Psoas muscle (tissue), 8 donors: Measurements from ENCODE around the gene NOTCH1. TPM values are rescaled to one million over a fixed set of nuclear protein-coding genes. Genes with fewer than 3 reads are reported as not detected.

ENCODE experiments used
- ATAC-seq, 4 donors: fragments of 200-7000 bp; cut with Tn5 transposase; one replicate each; pipeline ENCODE4 v1.9.1; 2020; ENCODE audit warnings: moderate library complexity in 3 of 4, mild to moderate bottlenecking in 2 of 4
- DNase-seq, 2 donors: peaks; one replicate each; pipeline ENCODE4 v3.0.0-alpha.2; 2020
- H3K27ac ChIP-seq: fragments of 200-600 bp; one replicate; pipeline ENCODE4 v1.8.0; 2022
- H3K27me3 ChIP-seq, 3 donors: fragments of 200-600 bp in 1 of 3; one replicate each; pipeline versions ENCODE4 v1.6.1 to v1.8.0; 2013 to 2022; ENCODE audit warnings: low read length in 2 of 3, mild to moderate bottlenecking in 2 of 3, moderate library complexity in 1 of 3; ENCODE audit not compliant: insufficient read depth in 3 of 3
- H3K36me3 ChIP-seq, 2 donors: fragments of 200-600 bp in 1 of 2; one replicate each; pipeline versions ENCODE4 v1.6.1 to v1.8.0; 2013 to 2022; ENCODE audit warnings: low read depth in 1 of 2, mild to moderate bottlenecking in 1 of 2, moderate library complexity in 1 of 2; ENCODE audit not compliant: insufficient read depth in 1 of 2
- H3K4me1 ChIP-seq: fragments of 200-600 bp; one replicate; pipeline ENCODE4 v1.8.0; 2022
- H3K4me3 ChIP-seq: fragments of 200-600 bp; one replicate; pipeline ENCODE4 v1.8.0; 2022; ENCODE audit warnings: mild to moderate bottlenecking
- H3K9me3 ChIP-seq: fragments of 200-600 bp; one replicate; pipeline ENCODE4 v1.8.0; 2022
- CTCF ChIP-seq: fragments of 200-600 bp; IDR thresholded peaks from one replicate; pipeline ENCODE4 v1.8.0; 2022; ENCODE audit warnings: antibody characterized with exemption
- WGBS, 3 donors: extraction: QIAGEN DNeasy Blood & Tissue Kit; methylation state at CpG; one replicate each; pipeline versions ENCODE4 v1.1.6 to v1.1.7; 2013; 5-methylcytosine and 5-hydroxymethylcytosine counted together
- intact Hi-C, 2 donors: fragments of 100-400 bp; cut with DNase I; formaldehyde crosslinking; loops; one replicate each; pipeline versions ENCODE4 v1.11.0 to v1.14.2; 2022
- polyA plus RNA-seq, 3 donors: library from polyadenylated mRNA; stranded (reverse); fragments of 200-250 nt; gene quantifications; one replicate each; pipeline ENCODE4 v1.2.3, GENCODE V29; 2013
- total RNA-seq, 4 donors: library from RNA; stranded (reverse); fragmentation: NEBNext Ultra II Directional in 2 of 4; extraction: Animal tissue kit (Norgen Biotek cat#: 25700) in 2 of 4; gene quantifications; one replicate each; pipeline versions ENCODE4 v1.2.1 to v1.2.4, GENCODE V29; 2021 to 2023
- donor health status: healthy with polysubstance abuse.
- donor health status: DM: no; HTN: no; CAD: no; lungs with moderate emphysema.
- donor health status: Bipolar disorder and iron deficiency.
- donor health status: healthy.
- donor health status: DM: yes; HTN: yes; CAD: no.
- donor health status: DM: no; HTN: no; CAD: no.
- donor health status: DM: no; HTN: no; CAD: no.
- donor health status: DM: yes; HTN: yes; CAD: no.

The NOTCH1 gene
- total and polyA plus RNA-seq, 7 donors: 1.8 to 15.4 (median 8.7) TPM

DNA sequence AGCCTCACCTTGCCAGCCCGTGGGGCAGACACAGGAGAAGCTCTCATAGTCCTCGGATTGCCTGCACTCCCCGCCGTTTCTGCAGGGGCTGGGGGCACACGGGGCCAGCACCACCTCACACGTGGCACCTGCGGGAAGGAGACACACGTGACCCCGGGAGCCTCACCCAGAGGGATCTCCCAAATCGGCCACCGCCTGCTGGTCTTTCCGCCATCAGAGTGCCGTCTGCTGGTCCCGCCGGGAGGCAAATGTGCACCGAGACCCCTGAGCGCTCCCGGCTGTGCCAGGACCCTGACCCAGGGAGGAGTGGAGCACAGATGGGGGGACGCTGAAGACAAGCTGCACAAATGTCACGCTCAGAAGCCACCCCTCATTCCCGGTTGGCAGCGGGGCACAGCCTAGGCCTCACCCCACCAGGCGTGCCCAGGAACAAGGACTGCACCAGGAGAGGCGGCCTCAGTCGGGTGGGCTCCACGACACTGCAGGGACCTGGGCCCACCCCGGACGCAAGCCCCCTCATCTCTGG is 34.6 kb downstream of the NOTCH1 start:
- TF ChIP-seq CTCF: no peak
- Histone ChIP-seq H3K27ac (peak overlapping the region; percentile 69), H3K9me3 (no peaks in the 10 kb centered on the region), H3K27me3 (no peaks in the 10 kb centered on the region), H3K36me3 (peaks cover 0 to 92% of the 10 kb centered on the region in 2 donors), H3K4me3 (no peak overlapping the region), H3K4me1 (no peaks in the 10 kb centered on the region)
- intact Hi-C loops: no loop called here
- DNase-seq (no peak), ATAC-seq (no peak)
- WGBS, 3 donors: 74 to 83% (median 81%) methylated on average over 27 to 28 of the region's 28 CpGs

GRCh38 chr9:136510561-136510960 is 35.3 kb downstream of the NOTCH1 start:
- Histone ChIP-seq H3K4me3 (no peak overlapping the region), H3K4me1 (no peaks in the 10 kb centered on the region), H3K27me3 (no peaks in the 10 kb centered on the region), H3K27ac (peak overlapping the region; percentile 69), H3K9me3 (no peaks in the 10 kb centered on the region), H3K36me3 (peaks cover 0 to 97% of the 10 kb centered on the region in 2 donors)
- 80 to 83% (median 82%) methylated on average over 24 to 26 of the region's 26 CpGs for WGBS, 3 donors
- TF ChIP-seq CTCF: no peak
- no peak for ATAC-seq
- intact Hi-C loops: no loop called here
- no peak for DNase-seq

DNA sequence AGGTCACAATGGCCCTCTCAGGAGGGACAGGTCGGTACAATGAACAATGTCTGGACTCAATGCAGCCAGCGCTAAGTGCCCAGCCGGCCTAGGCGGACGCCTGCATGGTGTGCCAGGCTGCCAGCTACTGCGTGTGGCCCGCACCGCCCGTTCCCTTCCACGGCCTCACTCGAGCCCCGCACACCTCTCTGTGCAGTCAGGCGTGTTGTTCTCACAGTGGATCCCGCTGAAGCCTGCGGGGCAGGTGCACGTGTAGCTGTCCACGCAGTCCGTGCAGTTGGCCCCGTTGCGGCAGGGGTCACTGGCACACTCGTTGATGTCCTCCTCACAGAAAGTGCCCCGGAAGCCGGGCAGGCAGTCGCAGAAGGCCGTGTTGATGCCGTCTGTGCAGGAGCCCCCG is 36.3 kb downstream of the NOTCH1 start:
- H3K4me3 ChIP-seq: no peak overlapping the region
- no peaks in the 10 kb centered on the region for H3K4me1 ChIP-seq
- intact Hi-C loops: no loop called here
- peaks cover 3 to 97% of the 10 kb centered on the region in 2 donors for H3K36me3 ChIP-seq
- no peak overlapping the region for H3K27ac ChIP-seq
- no peak for DNase-seq
- 78 to 84% (median 82%) methylated on average over 27 of the region's 27 CpGs for WGBS, 3 donors
- TF ChIP-seq CTCF: no peak
- H3K9me3 ChIP-seq: no peaks in the 10 kb centered on the region
- H3K27me3 ChIP-seq: no peaks in the 10 kb centered on the region
- ATAC-seq: no peak

DNA sequence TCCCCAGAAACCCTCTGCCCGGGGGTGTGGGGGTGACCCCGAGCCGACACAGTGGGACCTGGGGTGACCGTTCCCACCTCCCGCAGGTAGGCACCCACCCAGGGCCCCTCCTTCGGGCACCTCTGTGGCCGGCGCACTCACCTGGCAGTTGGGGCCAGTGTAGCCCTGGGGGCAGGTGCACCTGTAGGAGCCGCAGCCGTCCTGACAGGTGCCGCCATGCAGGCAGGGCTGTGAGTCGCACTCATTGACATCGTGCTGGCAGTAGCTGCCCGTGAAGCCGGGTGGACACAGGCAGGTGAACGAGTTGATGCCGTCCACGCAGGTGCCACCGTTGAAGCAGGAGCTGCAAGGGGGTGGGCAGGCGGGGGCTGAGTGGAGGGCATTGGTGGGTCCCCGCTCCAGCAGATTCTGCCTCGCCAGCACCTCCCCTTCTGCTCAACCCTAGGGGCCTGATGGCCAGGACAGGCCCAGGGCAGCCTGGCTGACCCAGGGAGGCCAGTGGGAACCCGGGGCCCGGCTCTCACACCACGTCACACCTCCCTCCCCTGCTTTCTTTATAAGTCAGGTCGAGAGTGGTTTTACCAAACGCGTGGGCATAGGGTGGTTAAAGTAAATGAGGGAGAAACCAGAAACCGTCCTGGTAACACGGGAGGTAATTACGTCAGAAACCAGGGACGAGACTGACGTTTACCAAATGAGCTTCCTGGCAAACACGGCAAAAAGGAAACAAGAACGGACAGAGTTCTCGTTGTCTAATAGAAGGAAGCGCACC is 36.9 kb downstream of the NOTCH1 start:
- no peak for DNase-seq
- Histone ChIP-seq H3K9me3 (no peaks in the 10 kb centered on the region), H3K4me3 (no peak overlapping the region), H3K27me3 (no peaks in the 10 kb centered on the region), H3K4me1 (no peaks in the 10 kb centered on the region), H3K36me3 (peaks cover 3 to 97% of the 10 kb centered on the region in 2 donors), H3K27ac (no peak overlapping the region)
- TF ChIP-seq CTCF: no peak
- ATAC-seq: no peak
- intact Hi-C loops: no loop called here
- WGBS, 3 donors: 87 to 89% (median 88%) methylated on average over 35 to 37 of the region's 37 CpGs
